GM18498 (cell line): ENCODE measurements around the gene CFL2.
"Not testable (repeated sequence)": the region's sequence is repeated elsewhere in the genome, so short reads cannot be mapped to it uniquely, and the experiment has no call there.

Experiments used
- ATAC-seq: cut with Tn5 transposase; IDR thresholded peaks from one replicate; pipeline ENCODE4 v1.9.1; 2021; ENCODE audit warnings: mild to moderate bottlenecking, moderate library complexity; ENCODE audit not compliant: unreplicated experiment

The CFL2 gene

DNA sequence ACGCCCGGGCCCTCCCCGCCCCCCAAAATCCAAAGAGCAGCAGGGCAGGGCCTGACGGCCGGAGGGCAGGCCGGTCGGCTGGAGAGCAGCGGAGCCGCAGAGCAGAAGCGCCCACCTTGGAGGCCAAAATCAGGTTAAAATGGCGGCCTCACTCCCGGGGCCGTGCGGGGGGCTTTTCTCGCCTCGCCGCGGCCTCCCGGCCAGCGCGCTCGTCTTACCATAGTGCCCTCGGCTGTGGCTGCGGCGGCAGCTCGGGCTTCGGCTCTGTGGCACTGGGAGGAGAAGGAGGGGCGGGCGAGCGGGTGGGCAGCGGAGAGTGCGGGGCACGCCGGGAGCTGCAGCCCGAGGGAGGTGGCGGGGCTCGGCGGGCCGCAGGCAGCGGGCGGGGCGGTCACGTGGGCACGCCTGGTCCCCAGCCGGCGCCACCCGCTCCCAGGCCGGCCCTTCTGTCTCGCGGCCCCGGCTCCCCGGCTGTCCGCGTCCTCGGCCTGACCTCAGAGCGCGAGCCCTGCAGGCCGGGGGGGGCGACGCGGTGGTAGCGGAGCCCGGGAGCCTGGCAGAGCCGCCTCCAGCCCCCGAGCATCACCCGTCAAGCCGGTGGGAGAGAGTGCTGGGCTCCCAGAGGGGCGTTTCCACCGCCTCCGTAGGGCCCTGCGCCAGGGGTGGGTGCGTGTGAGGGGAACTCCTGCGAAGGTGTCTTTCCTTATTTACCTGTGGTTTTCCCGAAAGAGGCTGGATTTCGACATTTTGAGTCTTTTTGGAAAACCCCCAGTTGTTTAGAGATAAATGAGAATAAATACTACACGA, at the start of gene CFL2:
Gene CFL2, minus strand, starts transcription at position 274 of the 807 bp plus-strand sequence. Its CDS starts 53 bp downstream, at position 221.
- peak; percentile 93 for ATAC-seq

DNA sequence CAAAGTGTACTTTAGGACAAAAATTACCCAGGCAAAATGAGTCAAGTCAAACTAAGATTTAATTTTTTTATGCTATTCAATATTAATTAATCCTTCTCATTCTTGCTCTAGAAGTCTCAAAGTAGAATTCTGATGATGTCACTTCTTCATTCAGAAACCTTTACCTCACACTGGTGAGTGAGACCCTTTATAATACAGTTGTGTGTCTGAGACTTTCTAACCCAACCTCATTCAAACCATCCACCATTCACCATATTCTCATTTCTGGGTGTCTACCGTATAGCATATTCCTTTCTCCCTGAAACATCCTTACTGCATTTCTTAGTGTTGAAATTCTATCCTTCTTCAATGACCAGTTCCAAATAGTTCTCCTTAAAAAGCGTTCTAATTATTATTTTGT, 40.8 kb upstream of the CFL2 start:
- ATAC-seq, result no peak

DNA sequence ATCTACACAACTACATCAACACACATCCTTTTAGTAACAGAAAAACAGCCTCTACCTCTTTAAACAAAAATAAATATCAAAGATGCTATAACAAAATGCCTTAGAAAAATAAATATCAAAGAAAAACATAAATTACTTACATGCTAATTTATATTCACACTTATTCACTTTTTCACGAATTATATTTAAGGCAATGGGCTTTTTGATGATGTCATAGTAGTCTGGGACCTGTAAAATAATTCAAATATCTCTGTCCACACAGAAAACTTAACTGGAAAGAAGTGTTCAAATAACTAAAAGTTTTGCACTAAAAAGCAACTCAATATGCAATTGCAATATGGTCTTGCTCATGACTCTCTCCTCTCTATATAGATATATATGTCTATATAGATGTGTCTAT, 40.3 kb upstream of the CFL2 start:
- no peak for ATAC-seq

DNA sequence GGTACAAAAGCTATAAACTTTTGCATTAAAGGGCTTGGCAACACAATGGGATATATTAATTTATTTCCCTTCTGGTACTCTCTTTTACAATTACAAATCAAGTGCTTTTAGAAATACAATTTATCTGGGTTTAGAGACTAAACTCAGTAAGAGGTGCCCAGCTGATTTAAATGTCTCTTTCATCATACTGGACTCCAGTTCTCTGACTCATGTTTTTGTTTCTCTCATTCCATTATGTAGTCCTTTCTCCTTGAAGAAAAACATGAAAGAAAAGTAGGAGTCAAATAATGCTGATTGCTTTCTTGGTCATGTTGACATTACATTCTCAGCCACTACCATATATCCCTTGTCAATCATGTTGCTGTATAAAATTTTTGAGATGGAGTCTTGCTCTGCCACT, 36.3 kb upstream of the CFL2 start:
- ATAC-seq, result no peak

- ATAC-seq, result no peak
These were observed 35.8 kb upstream of the CFL2 start for GRCh38 chr14:34750233-34750632.

DNA sequence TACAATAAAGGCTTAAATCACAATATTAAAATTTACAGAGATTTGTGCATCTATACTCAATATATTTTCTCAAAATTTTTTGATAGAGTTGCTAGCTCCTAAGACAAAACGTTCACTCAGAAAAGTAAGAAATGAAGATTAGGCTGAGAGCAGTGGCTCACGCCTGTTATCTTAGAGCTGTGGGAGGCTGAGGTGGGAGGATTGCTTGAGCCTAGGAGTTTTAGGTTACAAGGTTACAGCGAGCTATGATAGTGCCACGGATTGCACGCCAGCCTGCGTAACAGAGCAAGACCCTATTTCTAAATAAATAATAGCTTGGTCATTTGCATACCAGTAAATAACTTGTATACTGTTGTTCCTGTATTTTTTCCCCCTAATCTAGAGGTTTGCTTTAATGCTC, 35.0 kb upstream of the CFL2 start:
- ATAC-seq, result no peak

- no peak for ATAC-seq
These were observed 28.1 kb upstream of the CFL2 start for GRCh38 chr14:34742270-34743115.

GRCh38 chr14:34741840-34742239, 27.4 kb upstream of the CFL2 start:
- no peak for ATAC-seq

DNA sequence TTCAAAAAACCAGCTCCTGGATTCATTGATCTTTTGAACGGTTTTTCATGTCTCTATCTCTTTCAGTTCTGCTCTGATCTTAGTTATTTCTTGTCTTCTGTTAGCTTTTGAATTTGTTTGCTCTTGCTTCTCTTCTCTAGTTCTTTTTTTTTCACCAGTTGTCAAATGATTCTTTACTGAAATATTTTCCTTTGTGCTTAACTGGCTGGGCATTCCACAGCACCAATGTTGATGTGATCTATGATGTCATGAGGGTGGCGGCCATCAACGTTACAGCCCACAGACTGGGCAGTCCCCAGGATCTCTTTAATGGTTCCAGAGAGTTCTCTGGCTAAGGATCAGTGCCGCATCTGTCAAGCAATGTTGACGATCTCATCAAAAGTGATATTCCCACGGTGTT, 25.7 kb upstream of the CFL2 start:
- not testable (repeated sequence) for ATAC-seq

DNA sequence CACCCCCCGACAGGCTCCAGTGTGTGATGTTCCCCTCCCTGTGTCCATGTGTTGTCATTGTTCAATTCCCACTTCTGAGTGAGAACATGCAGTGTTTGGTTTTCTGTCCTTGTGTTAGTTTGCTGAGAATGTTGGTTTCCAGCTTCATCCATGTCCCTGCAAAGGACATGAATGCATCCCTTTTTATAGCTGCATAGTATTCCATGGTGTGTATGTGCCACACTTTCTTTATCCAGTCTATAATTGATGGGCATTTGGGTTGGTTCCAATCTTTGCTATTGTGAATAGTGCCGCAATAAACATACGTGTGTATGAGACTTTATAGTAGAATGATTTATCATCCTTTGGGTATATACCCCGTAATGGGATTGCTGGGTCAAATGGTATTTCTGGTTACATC, 22.7 kb upstream of the CFL2 start:
- not testable (repeated sequence) for ATAC-seq

- ATAC-seq, result no peak
These were observed 18.9 kb upstream of the CFL2 start for GRCh38 chr14:34733245-34733644.

DNA sequence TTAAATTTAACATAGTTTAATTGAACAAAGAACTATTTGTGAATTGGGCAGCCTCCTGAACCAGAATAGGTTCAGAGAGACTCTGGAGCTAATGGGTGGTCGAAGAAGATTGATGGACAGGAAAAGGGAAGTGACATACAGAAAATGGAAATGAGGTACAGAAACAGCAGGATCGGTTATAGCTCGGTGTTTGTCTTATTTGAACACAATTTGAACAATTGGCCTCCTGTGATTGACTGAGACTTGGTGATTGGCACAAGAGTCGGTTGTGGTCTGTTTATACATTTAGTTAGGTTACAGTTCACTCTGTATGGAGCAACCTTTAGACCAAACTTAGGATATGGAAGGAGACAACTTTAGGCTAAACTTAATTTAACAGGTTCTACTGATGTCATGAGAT, 18.4 kb upstream of the CFL2 start:
- ATAC-seq, result no peak

DNA sequence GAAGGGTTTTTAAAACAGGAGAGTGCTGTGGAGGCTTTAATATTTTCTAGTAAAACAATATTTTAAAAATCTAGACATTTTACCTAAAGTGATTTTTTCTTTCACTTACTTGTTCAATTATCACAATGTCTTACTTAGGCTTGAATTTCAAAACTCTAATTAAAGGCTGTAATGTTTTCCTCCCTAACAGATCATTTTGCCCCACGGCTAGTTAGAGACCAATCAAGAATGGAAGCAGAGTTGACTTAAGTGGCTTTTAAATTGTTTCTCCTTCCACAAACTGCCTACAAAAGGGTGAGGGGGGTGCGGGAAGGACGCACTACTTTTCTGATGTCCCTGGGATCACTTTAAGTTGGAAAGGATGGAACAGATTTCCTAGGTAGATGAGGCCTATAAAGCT, 9.5 kb upstream of the CFL2 start:
- ATAC-seq, result no peak

- no peak for ATAC-seq
These were observed 8.5 kb upstream of the CFL2 start for GRCh38 chr14:34722723-34723545.

- no peak for ATAC-seq
These were observed 6.7 kb upstream of the CFL2 start for GRCh38 chr14:34721129-34721528.

GRCh38 chr14:34718750-34719304, 4.4 kb upstream of the CFL2 start:
- ATAC-seq, result no peak

- no peak for ATAC-seq
These were observed 902 bp upstream of the CFL2 start for GRCh38 chr14:34715127-34715863.

DNA sequence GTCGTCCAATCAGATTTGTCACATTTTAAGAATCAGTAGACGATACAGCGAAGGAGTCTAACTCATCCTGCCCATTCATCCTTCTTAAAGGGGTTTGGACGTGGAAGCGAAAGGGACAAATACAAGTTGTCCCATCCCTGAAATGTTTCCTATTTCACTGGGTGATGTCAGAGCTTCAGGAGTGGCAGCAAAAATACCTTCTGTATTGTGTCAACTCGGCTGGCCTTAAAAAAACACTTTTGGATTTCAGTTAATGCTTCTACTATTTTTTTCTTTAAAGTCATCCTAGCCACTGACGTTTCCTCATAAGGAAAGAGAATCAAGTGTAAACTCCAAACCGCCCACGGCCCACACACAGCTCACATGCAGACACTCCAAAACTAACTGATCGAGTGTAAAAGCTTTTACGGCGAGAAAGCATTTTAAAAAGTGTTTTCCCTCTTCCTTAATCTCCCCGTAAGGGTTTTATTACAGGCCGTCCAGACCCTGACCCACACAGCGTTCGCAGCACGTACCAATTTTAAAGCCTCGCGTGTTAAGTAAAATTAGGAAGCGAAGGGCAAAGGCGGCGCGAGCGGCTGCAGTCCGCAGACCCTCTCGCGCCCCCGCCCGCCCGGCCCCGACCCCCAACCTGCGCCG, 593 bp downstream of the CFL2 start:
- peak; percentile 7 for ATAC-seq

GRCh38 chr14:34713122-34713680, 1.2 kb downstream of the CFL2 start:
- ATAC-seq, result no peak
